Pancreas (tissue), 10 donors: Measurements from ENCODE around the gene ATXN10. TPM values are rescaled to one million over a fixed set of nuclear protein-coding genes. Genes with fewer than 3 reads are reported as not detected.
"Not testable (repeated sequence)": the region's sequence is repeated elsewhere in the genome, so short reads cannot be mapped to it uniquely, and the experiment has no call there.

Experiments
- ATAC-seq, 4 donors: fragments of 200-7000 bp; cut with Tn5 transposase; one replicate each; pipeline versions ENCODE4 v1.8.0 to v1.9.1; 2020; ENCODE audit warnings: mild to moderate bottlenecking in 4 of 4, moderate library complexity in 4 of 4
- DNase-seq, 6 donors: peaks; one replicate each; pipeline ENCODE4 v3.0.0-alpha.2; 2020
- FAIRE-seq: peaks from 2 replicates; lab custom pipeline; 2012; peaks lifted over from hg19 to GRCh38; lab: Jason Lieb, UNC
- H3K27ac ChIP-seq, 4 donors: fragments of 200-600 bp; sonication (generic); 1 replicate in 3 of 4; 2 replicates in 1 of 4; pipeline versions ENCODE4 v1.5.0 to v1.8.0; 2020
- H3K27me3 ChIP-seq, 4 donors: fragments of 200-600 bp; one replicate each; pipeline ENCODE4 v1.8.0; 2021
- H3K36me3 ChIP-seq, 3 donors: fragments of 200-600 bp; sonication (generic) in 1 of 3; one replicate each; pipeline versions ENCODE4 v1.5.0 to v1.8.0; 2020 to 2021
- H3K4me1 ChIP-seq, 3 donors: fragments of 200-600 bp; one replicate each; pipeline ENCODE4 v1.8.0; 2021
- H3K4me3 ChIP-seq, 4 donors: fragments of 200-600 bp; sonication (generic) in 2 of 4; one replicate each; pipeline versions ENCODE4 v1.5.0 to v1.8.0; 2020 to 2021
- H3K9me3 ChIP-seq, 4 donors: fragments of 200-600 bp; one replicate each; pipeline ENCODE4 v1.8.0; 2021
- WGBS, 2 donors: extraction: QIAGEN DNeasy Blood & Tissue Kit; methylation state at CpG; one replicate each; pipeline ENCODE4 v1.1.7; 2013; 5-methylcytosine and 5-hydroxymethylcytosine counted together
- intact Hi-C, 3 donors: fragments of 100-400 bp; cut with DNase I; formaldehyde crosslinking; loops; one replicate each; pipeline versions ENCODE4 v1.11.1 to v1.14.2; 2022
- polyA plus RNA-seq, 2 donors: library from polyadenylated mRNA; stranded (reverse); fragments of 200-250 nt; gene quantifications; one replicate each; pipeline ENCODE4 v1.2.3, GENCODE V29; 2013
- total RNA-seq, 6 donors: library from RNA; stranded (reverse); fragmentation: NEBNext Ultra II Directional in 4 of 6; extraction: Animal tissue kit (Norgen Biotek cat#: 25700) in 4 of 6; gene quantifications; one replicate each; pipeline versions ENCODE4 v1.2.1 to v1.2.4, GENCODE V29; 2021 to 2023
- TF ChIP-seq, protein P1 (sequence below), 4 donors: fragments of 200-600 bp; sonication (generic) in 3 of 4; IDR thresholded peaks; one replicate each; pipeline versions ENCODE4 v1.5.0 to v1.8.0; 2021; ENCODE audit warnings: antibody characterized with exemption in 4 of 4
- donor health status: healthy with polysubstance abuse.
- donor health status: DM: no; HTN: no; CAD: no; lungs with moderate emphysema.
- donor health status: DM: no; HTN: no; CAD: no.
- donor health status: control.
- donor health status: control.
- donor health status: Bipolar disorder and iron deficiency.
- donor health status: DM: yes; HTN: yes; CAD: no.
- donor health status: DM: no; HTN: no; CAD: no.
- donor health status: DM: no; HTN: no; CAD: no.
- donor health status: DM: yes; HTN: yes; CAD: no.

The ATXN10 gene
- total and polyA plus RNA-seq, 8 donors, result 19.1 to 75.1 (median 62.4) TPM

DNA sequence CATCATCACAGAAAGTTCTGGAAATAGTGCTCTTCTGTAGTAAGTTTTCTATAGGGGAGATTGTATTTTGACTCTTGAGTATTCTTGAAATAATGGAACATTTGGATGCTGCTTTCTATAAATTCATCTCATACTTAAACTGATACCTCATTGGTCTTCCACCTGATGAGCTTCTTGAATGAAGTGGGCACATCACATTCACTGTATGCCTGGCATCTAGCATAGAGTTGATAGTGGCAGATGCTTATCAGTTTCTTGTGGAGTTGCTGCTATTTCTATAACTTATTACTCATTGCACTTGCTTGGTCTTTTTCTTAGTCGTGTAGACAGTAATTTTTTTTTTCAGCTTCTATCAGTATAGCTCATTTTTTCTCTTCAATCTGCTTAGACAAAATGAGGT lies 5.4 kb downstream of the ATXN10 start:
- no peak for ATAC-seq
- no peak overlapping the region for H3K4me3 ChIP-seq
- H3K9me3 ChIP-seq, result no peaks in the 10 kb centered on the region
- H3K27ac ChIP-seq, result no peak overlapping the region
- no peaks in the 10 kb centered on the region for H3K27me3 ChIP-seq
- DNase-seq, result no peak
- H3K36me3 ChIP-seq, result no peaks in the 10 kb centered on the region
- FAIRE-seq, result no peak
- WGBS, 2 donors, result 78 to 80% methylated on average over 1 of the region's 1 CpG
- TF ChIP-seq, protein P1, sequence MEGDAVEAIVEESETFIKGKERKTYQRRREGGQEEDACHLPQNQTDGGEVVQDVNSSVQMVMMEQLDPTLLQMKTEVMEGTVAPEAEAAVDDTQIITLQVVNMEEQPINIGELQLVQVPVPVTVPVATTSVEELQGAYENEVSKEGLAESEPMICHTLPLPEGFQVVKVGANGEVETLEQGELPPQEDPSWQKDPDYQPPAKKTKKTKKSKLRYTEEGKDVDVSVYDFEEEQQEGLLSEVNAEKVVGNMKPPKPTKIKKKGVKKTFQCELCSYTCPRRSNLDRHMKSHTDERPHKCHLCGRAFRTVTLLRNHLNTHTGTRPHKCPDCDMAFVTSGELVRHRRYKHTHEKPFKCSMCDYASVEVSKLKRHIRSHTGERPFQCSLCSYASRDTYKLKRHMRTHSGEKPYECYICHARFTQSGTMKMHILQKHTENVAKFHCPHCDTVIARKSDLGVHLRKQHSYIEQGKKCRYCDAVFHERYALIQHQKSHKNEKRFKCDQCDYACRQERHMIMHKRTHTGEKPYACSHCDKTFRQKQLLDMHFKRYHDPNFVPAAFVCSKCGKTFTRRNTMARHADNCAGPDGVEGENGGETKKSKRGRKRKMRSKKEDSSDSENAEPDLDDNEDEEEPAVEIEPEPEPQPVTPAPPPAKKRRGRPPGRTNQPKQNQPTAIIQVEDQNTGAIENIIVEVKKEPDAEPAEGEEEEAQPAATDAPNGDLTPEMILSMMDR (IDR thresholded peaks at IDR 0.05), result no peak
- intact Hi-C loops, result no loop called here
- H3K4me1 ChIP-seq, result peaks cover 9 to 19% (median 12%) of the 10 kb centered on the region in 3 donors

DNA sequence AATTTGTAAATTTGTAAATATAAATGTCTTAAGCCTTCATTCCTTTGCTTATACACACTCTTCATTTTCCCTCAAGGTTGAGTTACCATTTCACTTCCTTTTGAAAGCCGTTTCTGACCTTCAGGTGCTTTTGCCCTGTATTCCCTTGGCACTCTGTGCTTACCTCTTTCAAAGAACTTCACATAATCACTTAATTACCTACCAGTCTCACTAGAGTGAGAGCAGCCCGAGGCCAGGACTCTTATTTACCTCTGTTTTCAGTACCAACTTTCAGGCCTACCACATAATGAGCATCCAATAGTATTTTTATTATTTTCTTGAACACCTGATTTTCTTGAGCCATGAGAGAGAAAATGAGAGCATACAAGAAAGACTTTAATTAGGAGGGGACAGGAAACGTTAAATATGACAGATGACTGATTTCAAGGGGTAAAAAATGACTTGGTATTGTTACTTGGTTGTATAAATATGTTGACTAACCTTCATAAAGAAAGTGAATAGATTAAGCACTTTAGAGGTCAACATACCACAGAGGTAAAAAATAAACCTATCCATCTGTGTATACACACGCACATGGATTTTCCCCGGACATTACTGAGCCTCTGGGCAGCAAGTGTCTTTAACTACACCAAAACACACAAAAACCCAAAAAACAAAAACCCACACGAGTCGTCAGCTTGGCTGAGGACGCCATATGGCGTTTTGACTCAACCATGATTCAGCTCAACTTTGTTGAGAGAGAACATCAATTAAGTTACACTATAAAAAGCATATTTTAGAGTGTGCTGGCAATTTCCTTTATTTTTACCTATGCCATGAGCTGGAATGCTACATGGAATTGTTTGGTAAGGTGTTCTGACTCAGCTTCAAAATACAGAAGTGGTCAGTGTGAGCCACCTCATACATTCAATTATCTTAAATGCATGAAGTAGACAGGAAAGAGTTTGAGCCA lies 7.6 kb downstream of the ATXN10 start:
- Histone ChIP-seq H3K27me3 (no peaks in the 10 kb centered on the region), H3K9me3 (no peaks in the 10 kb centered on the region), H3K36me3 (no peaks in the 10 kb centered on the region), H3K4me3 (no peak overlapping the region), H3K27ac (no peak overlapping the region), H3K4me1 (peaks cover 0 to 9% (median 3%) of the 10 kb centered on the region in 3 donors)
- ATAC-seq, result no peak
- intact Hi-C loops, result no loop called here
- WGBS, 2 donors, result 83 to 85% methylated on average over 9 of the region's 9 CpGs
- FAIRE-seq, result no peak
- TF ChIP-seq, protein P1 (IDR thresholded peaks at IDR 0.05), result no peak
- no peak for DNase-seq

DNA sequence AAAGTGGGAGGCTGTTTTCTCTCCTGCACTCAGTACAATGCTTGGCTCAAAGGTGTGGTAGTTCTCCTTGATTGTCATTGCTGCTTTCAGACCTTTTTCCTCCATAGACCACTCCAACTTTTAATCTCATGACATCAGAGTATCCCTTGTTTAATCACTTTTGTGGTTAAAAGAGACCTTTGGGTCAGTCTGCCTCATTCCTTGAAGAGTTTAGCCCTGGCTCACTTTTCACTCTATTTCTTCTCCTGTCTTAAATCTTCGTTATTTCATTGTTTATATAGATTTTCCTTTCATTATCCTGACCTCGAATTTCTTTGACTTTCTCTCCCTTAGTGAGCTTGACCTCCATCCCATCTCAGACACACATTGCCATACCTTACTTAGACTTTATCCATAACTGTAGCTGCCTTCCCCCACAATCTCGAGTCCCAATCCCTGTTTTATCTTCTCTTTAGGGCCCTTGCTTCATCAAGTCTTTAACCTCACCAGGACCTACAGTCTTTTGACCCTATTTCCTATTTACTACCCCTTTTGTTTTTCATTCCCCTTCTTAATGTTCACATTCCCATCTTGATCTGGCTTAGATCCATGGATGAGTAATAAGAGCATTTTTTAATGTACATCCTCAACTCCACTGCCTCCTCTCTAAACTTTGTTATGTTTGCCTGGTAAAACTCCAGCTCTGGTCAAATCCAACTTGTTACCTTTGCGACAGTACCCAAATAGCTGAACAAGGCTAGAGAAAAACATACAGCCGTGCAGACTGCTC lies 9.5 kb downstream of the ATXN10 start:
- Histone ChIP-seq H3K4me3 (no peak overlapping the region), H3K36me3 (no peaks in the 10 kb centered on the region), H3K27me3 (no peaks in the 10 kb centered on the region), H3K9me3 (no peaks in the 10 kb centered on the region), H3K4me1 (peaks cover 0 to 19% (median 12%) of the 10 kb centered on the region in 3 donors), H3K27ac (no peak overlapping the region)
- DNase-seq (no peak), ATAC-seq (no peak), FAIRE-seq (no peak)
- 74 to 79% methylated on average over 5 of the region's 5 CpGs for WGBS, 2 donors
- TF ChIP-seq, protein P1 (IDR thresholded peaks at IDR 0.05), result no peak
- intact Hi-C loops, result no loop called here

DNA sequence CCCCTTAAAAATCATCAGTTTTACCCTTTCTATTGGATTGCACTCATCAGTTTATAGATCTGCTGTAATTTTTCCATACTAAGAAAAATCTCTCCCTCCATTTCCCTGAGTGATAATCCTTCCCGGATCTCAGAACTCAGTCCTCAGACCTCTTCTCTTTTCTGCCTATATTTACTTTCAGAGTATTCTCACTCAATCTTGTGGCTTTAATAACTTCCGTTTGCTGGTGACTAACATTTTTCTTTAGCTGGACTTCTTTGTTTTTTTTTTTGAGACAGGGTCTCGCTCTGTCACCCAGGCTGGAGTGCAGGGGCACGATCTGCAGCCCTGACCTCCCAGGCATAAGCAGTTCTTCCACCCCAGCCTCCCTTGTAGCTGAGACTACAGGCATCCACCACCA lies 10.4 kb downstream of the ATXN10 start:
- intact Hi-C loops, result no loop called here
- Histone ChIP-seq H3K9me3 (no peaks in the 10 kb centered on the region), H3K27ac (no peak overlapping the region), H3K4me3 (no peak overlapping the region), H3K4me1 (peaks cover 0 to 19% (median 15%) of the 10 kb centered on the region in 3 donors), H3K36me3 (no peaks in the 10 kb centered on the region), H3K27me3 (no peaks in the 10 kb centered on the region)
- DNase-seq, result no peak
- FAIRE-seq, result no peak
- TF ChIP-seq, protein P1 (IDR thresholded peaks at IDR 0.05), result no peak
- ATAC-seq, result no peak
- WGBS, 2 donors, result 92 to 94% methylated on average over 4 of the region's 4 CpGs

DNA sequence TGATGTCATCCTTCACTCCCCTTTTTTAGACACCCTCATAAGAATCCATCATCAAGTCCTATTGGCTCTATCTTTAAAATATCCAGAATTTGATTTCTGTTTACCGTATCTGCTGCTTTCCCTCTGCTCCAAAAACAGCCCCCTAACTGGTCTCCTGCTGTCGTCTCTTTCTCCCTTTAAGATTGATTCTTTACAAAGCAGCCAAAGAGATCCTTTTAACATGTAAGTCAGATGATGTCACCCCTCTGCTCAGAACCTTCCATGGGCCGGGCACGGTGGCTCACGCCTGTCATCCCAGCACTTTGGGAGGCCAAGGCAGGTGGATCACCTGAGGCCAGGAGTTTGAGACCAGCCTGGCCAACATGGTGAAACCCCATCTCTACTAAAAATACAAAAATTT lies 11.1 kb downstream of the ATXN10 start:
- H3K27me3 ChIP-seq, H3K36me3 ChIP-seq, DNase-seq, FAIRE-seq, intact Hi-C loops, H3K4me3 ChIP-seq, ATAC-seq, H3K9me3 ChIP-seq, H3K27ac ChIP-seq: not testable (repeated sequence)
- peaks cover 0 to 22% (median 19%) of the 10 kb centered on the region in 3 donors for H3K4me1 ChIP-seq
- WGBS, 2 donors, result 94 to 97% methylated on average over 5 of the region's 5 CpGs
